ENCODE data around the gene LARP1.

LARP1 gene

GRCh38 chr5:154755361-154756008, at the start of gene LARP1:
LARP1 (plus strand) TSS chr5:154755377; CDS start chr5:154755758, 381 bp downstream.
- Mint-ChIP-seq H3K27ac (peak within 1 kb of the TSS; percentile 99), H3K36me3 (ENCODE audit: low read depth) (peaks cover 23% of the 10 kb centered on the region), H3K9me3 (no peaks in the 10 kb centered on the region), H3K27me3 (no peaks in the 10 kb centered on the region), H3K4me3 (peak within 1 kb of the TSS; percentile 98), H3K4me1 (ENCODE audit: low read depth) (peaks cover 52% of the 10 kb centered on the region)

GRCh38 chr5:154706416-154706815, 48.8 kb upstream of the LARP1 start:
- Mint-ChIP-seq H3K9me3 (no peaks in the 10 kb centered on the region), H3K27ac (no peak overlapping the region), H3K4me1 (ENCODE audit: low read depth) (no peaks in the 10 kb centered on the region), H3K36me3 (ENCODE audit: low read depth) (no peaks in the 10 kb centered on the region), H3K27me3 (no peaks in the 10 kb centered on the region), H3K4me3 (no peak overlapping the region)

- Mint-ChIP-seq H3K9me3 (no peaks in the 10 kb centered on the region), H3K36me3 (ENCODE audit: low read depth) (no peaks in the 10 kb centered on the region), H3K4me1 (ENCODE audit: low read depth) (no peaks in the 10 kb centered on the region), H3K4me3 (no peak overlapping the region), H3K27ac (no peak overlapping the region), H3K27me3 (no peaks in the 10 kb centered on the region)
Measured at GRCh38 chr5:154707641-154708040, 47.5 kb upstream of the LARP1 start.

GRCh38 chr5:154708207-154708606, 47.0 kb upstream of the LARP1 start:
- Mint-ChIP-seq H3K4me3 (no peak overlapping the region), H3K27ac (no peak overlapping the region), H3K27me3 (no peaks in the 10 kb centered on the region), H3K9me3 (no peaks in the 10 kb centered on the region), H3K36me3 (ENCODE audit: low read depth) (no peaks in the 10 kb centered on the region), H3K4me1 (ENCODE audit: low read depth) (no peaks in the 10 kb centered on the region)

GRCh38 chr5:154708846-154709245, 46.3 kb upstream of the LARP1 start:
- H3K27me3 Mint-ChIP-seq: no peaks in the 10 kb centered on the region
- no peaks in the 10 kb centered on the region for H3K36me3 Mint-ChIP-seq (ENCODE audit: low read depth)
- no peak overlapping the region for H3K27ac Mint-ChIP-seq
- H3K4me1 Mint-ChIP-seq (ENCODE audit: low read depth): no peaks in the 10 kb centered on the region
- no peak overlapping the region for H3K4me3 Mint-ChIP-seq
- H3K9me3 Mint-ChIP-seq: no peaks in the 10 kb centered on the region

- Mint-ChIP-seq H3K36me3 (ENCODE audit: low read depth) (no peaks in the 10 kb centered on the region), H3K27ac (no peak overlapping the region), H3K27me3 (no peaks in the 10 kb centered on the region), H3K9me3 (no peaks in the 10 kb centered on the region), H3K4me3 (no peak overlapping the region), H3K4me1 (ENCODE audit: low read depth) (peaks cover 5% of the 10 kb centered on the region)
Measured at GRCh38 chr5:154709368-154710305, 45.5 kb upstream of the LARP1 start.

- no peak overlapping the region for H3K4me3 Mint-ChIP-seq
- no peaks in the 10 kb centered on the region for H3K36me3 Mint-ChIP-seq (ENCODE audit: low read depth)
- H3K27me3 Mint-ChIP-seq: no peaks in the 10 kb centered on the region
- peaks cover 7% of the 10 kb centered on the region for H3K4me1 Mint-ChIP-seq (ENCODE audit: low read depth)
- no peak overlapping the region for H3K27ac Mint-ChIP-seq
- H3K9me3 Mint-ChIP-seq: no peaks in the 10 kb centered on the region
Measured at GRCh38 chr5:154712518-154713437, 42.4 kb upstream of the LARP1 start.

GRCh38 chr5:154713615-154714125, 41.5 kb upstream of the LARP1 start:
- Mint-ChIP-seq H3K9me3 (no peaks in the 10 kb centered on the region), H3K4me1 (ENCODE audit: low read depth) (peaks cover 7% of the 10 kb centered on the region), H3K4me3 (no peak overlapping the region), H3K27ac (no peak overlapping the region), H3K27me3 (no peaks in the 10 kb centered on the region), H3K36me3 (ENCODE audit: low read depth) (no peaks in the 10 kb centered on the region)

GRCh38 chr5:154714266-154714986, 40.8 kb upstream of the LARP1 start:
- no peaks in the 10 kb centered on the region for H3K27me3 Mint-ChIP-seq
- H3K9me3 Mint-ChIP-seq: no peaks in the 10 kb centered on the region
- H3K4me3 Mint-ChIP-seq: no peak overlapping the region
- no peaks in the 10 kb centered on the region for H3K36me3 Mint-ChIP-seq (ENCODE audit: low read depth)
- peak overlapping the region; percentile 68 for H3K27ac Mint-ChIP-seq
- peaks cover 7% of the 10 kb centered on the region for H3K4me1 Mint-ChIP-seq (ENCODE audit: low read depth)

- Mint-ChIP-seq H3K9me3 (no peaks in the 10 kb centered on the region), H3K36me3 (ENCODE audit: low read depth) (no peaks in the 10 kb centered on the region), H3K27ac (no peak overlapping the region), H3K4me3 (no peak overlapping the region), H3K27me3 (no peaks in the 10 kb centered on the region), H3K4me1 (ENCODE audit: low read depth) (no peaks in the 10 kb centered on the region)
Measured at GRCh38 chr5:154721481-154722058, 33.6 kb upstream of the LARP1 start.

GRCh38 chr5:154722097-154722496, 33.1 kb upstream of the LARP1 start:
- Mint-ChIP-seq H3K4me1 (ENCODE audit: low read depth) (no peaks in the 10 kb centered on the region), H3K27ac (no peak overlapping the region), H3K4me3 (no peak overlapping the region), H3K27me3 (no peaks in the 10 kb centered on the region), H3K36me3 (ENCODE audit: low read depth) (no peaks in the 10 kb centered on the region), H3K9me3 (no peaks in the 10 kb centered on the region)

GRCh38 chr5:154722936-154723335, 32.2 kb upstream of the LARP1 start:
- H3K36me3 Mint-ChIP-seq (ENCODE audit: low read depth): no peaks in the 10 kb centered on the region
- no peaks in the 10 kb centered on the region for H3K9me3 Mint-ChIP-seq
- H3K4me3 Mint-ChIP-seq: no peak overlapping the region
- H3K27ac Mint-ChIP-seq: no peak overlapping the region
- H3K4me1 Mint-ChIP-seq (ENCODE audit: low read depth): no peaks in the 10 kb centered on the region
- H3K27me3 Mint-ChIP-seq: no peaks in the 10 kb centered on the region

GRCh38 chr5:154723740-154724505, 31.3 kb upstream of the LARP1 start:
- no peaks in the 10 kb centered on the region for H3K4me1 Mint-ChIP-seq (ENCODE audit: low read depth)
- H3K9me3 Mint-ChIP-seq: no peaks in the 10 kb centered on the region
- no peak overlapping the region for H3K4me3 Mint-ChIP-seq
- no peaks in the 10 kb centered on the region for H3K36me3 Mint-ChIP-seq (ENCODE audit: low read depth)
- no peak overlapping the region for H3K27ac Mint-ChIP-seq
- no peaks in the 10 kb centered on the region for H3K27me3 Mint-ChIP-seq

Data from stimulated activated naive CD8-positive, alpha-beta T cell treated with anti-CD3 and anti-CD28 coated beads, Interleukin-15, Interleukin-2, amounts not matched to agents 100 ng/mL and 50 ng/mL, for 24 hours (primary cell).